K562 (cell line): ENCODE results near the gene NR3C1. TPM values are rescaled to one million over a fixed set of nuclear protein-coding genes. Genes with fewer than 3 reads are reported as not detected.
A peak's percentile ranks its signal among the peaks of the same experiment; 100 is the strongest.

ENCODE experiments used
- CEBPG ChIP-seq, 3 experiments: fragments of 200-800 bp in 1 of 3; sonication (Bioruptor generic) in 1 of 3; sonication (generic) in 1 of 3; formaldehyde crosslinking in 1 of 3; IDR thresholded peaks in 2 of 3; conservative IDR thresholded peaks in 1 of 3; 2 replicates each; pipeline versions ENCODE4 v1.6.1 to v1.8.0; 2016 to 2022; ENCODE audit warnings: missing compliant biosample characterization in 2 of 3, missing genetic modification characterization in 2 of 3, mild to moderate bottlenecking in 1 of 3, missing genetic modification reagents in 1 of 3
- DNMT1 ChIP-seq: fragments of 450-650 bp; IDR thresholded peaks from 2 replicates; pipeline ENCODE4 v1.6.1; 2016; ENCODE audit warnings: antibody characterized with exemption, mild to moderate bottlenecking
- ERF ChIP-seq: fragments of 450-650 bp; formaldehyde crosslinking; IDR thresholded peaks from 2 replicates; pipeline ENCODE4 v1.4.0; 2020; ENCODE audit warnings: mild to moderate bottlenecking, mixed read lengths
- HDAC2 ChIP-seq: fragments of 450-650 bp; IDR thresholded peaks from 2 replicates; pipeline ENCODE4 v1.6.1; 2016; ENCODE audit warnings: mild to moderate bottlenecking
- KDM2B ChIP-seq: fragments of 250-450 bp; sonication (Bioruptor Pico); IDR thresholded peaks from 2 replicates; pipeline ENCODE4 v1.8.0; 2021; ENCODE audit warnings: mild to moderate bottlenecking, moderate library complexity
- L3MBTL2 ChIP-seq: fragments of 450-650 bp; IDR thresholded peaks from 2 replicates; pipeline ENCODE4 v1.6.1; 2016; ENCODE audit warnings: mild to moderate bottlenecking, moderate library complexity
- NBN ChIP-seq: fragments of 450-650 bp; IDR thresholded peaks from 2 replicates; pipeline ENCODE4 v1.6.1; 2016; ENCODE audit warnings: low read depth, mild to moderate bottlenecking
- NEUROD1 ChIP-seq: fragments of 150-350 bp; IDR thresholded peaks from 2 replicates; pipeline ENCODE4 v1.6.1; 2014; ENCODE audit warnings: borderline replicate concordance, low read length, low read depth; ENCODE audit not compliant: partially characterized antibody
- RCOR1 ChIP-seq, 2 experiments: IDR thresholded peaks; 2 replicates each; pipeline ENCODE4 v1.6.1; 2012; ENCODE audit warnings: low read depth in 2 of 2, low read length in 2 of 2, borderline replicate concordance in 1 of 2, improper control_type of control experiment in 1 of 2
- SIN3B ChIP-seq: fragments of 450-650 bp; IDR thresholded peaks from 2 replicates; pipeline ENCODE4 v1.6.1; 2017; ENCODE audit warnings: low read depth, mild to moderate bottlenecking, moderate library complexity
- SOX6 ChIP-seq: fragments of 450-650 bp; IDR thresholded peaks from 2 replicates; pipeline ENCODE4 v1.6.1; 2014; ENCODE audit warnings: mild to moderate bottlenecking
- TEAD2 ChIP-seq: fragments of 450-650 bp; IDR thresholded peaks from 2 replicates; pipeline ENCODE4 v1.6.1; 2016; ENCODE audit warnings: missing genetic modification characterization, control low read depth, missing compliant biosample characterization
- ZFP1 ChIP-seq: fragments of 450-650 bp; formaldehyde crosslinking; IDR thresholded peaks from 2 replicates; pipeline ENCODE4 v1.4.0; 2020; ENCODE audit warnings: mild to moderate bottlenecking, mixed read lengths
- ZNF3 ChIP-seq: fragments of 250-450 bp; sonication (Bioruptor Pico); IDR thresholded peaks from 2 replicates; pipeline ENCODE4 v1.5.0; 2021; ENCODE audit warnings: mild to moderate bottlenecking, moderate library complexity
- polyA plus RNA-seq, 8 experiments: library from polyadenylated mRNA; depleted of rRNA in 4 of 8; stranded (reverse) in 5 of 8; unstranded in 3 of 8; fragments of >200 nt; fragmentation: Nextera tagmentation in 2 of 8; fragmentation: Illumina TruSeq in 1 of 8; extraction: Ambion mirVana in 2 of 8; extraction: Trizol in 1 of 8; gene quantifications; 2 replicates each; pipeline versions ENCODE4 v1.2.1 to v1.2.3, GENCODE V29; 2011 to 2014; ENCODE audit warnings: inconsistent platforms in 1 of 8, missing spikeins in 1 of 8
- total RNA-seq, 7 experiments: library from RNA; depleted of rRNA in 6 of 7; stranded (reverse); fragments of >200 nt in 6 of 7; fragmentation: Illumina TruSeq in 2 of 7; extraction: Trizol in 2 of 7; gene quantifications; 2 replicates each; pipeline versions ENCODE4 v1.2.1 to v1.2.3, GENCODE V29; 2011 to 2021; ENCODE audit warnings: low replicate concordance in 1 of 7
- TF ChIP-seq, protein P1 (sequence below): fragments of 250-450 bp; sonication (Bioruptor Pico); IDR thresholded peaks from 2 replicates; pipeline ENCODE4 v1.4.0; 2020; ENCODE audit warnings: mild to moderate bottlenecking, moderate library complexity, borderline replicate concordance
- TF ChIP-seq, protein P2 (sequence below): sonication (generic); formaldehyde crosslinking; IDR thresholded peaks from 2 replicates; pipeline ENCODE4 v1.8.1; 2023; ENCODE audit warnings: mild to moderate bottlenecking, missing genetic modification reagents, moderate library complexity
- TF ChIP-seq, protein P3 (sequence below), 2 experiments: fragments of 450-650 bp; IDR thresholded peaks; 2 replicates each; pipeline ENCODE4 v1.6.1; 2018; ENCODE audit warnings: mild to moderate bottlenecking in 2 of 2, low read depth in 1 of 2; ENCODE audit not compliant: partially characterized antibody in 2 of 2
- TF ChIP-seq, protein P4 (sequence below), 3 experiments: fragments of 200-800 bp in 1 of 3; sonication (Bioruptor generic) in 1 of 3; sonication (generic) in 1 of 3; formaldehyde crosslinking in 1 of 3; IDR thresholded peaks; 2 replicates each; pipeline versions ENCODE4 v1.6.1 to v1.8.0; 2016 to 2022; ENCODE audit warnings: mild to moderate bottlenecking in 2 of 3, missing compliant biosample characterization in 2 of 3, missing genetic modification characterization in 2 of 3, missing genetic modification reagents in 1 of 3

The NR3C1 gene
- total and polyA plus RNA-seq, 9 of the 15 experiments (the other 6 are each of a cell fraction or from before 2014, with no cell fraction given), result 8.2 to 36.0 (median 15.0) TPM

DNA sequence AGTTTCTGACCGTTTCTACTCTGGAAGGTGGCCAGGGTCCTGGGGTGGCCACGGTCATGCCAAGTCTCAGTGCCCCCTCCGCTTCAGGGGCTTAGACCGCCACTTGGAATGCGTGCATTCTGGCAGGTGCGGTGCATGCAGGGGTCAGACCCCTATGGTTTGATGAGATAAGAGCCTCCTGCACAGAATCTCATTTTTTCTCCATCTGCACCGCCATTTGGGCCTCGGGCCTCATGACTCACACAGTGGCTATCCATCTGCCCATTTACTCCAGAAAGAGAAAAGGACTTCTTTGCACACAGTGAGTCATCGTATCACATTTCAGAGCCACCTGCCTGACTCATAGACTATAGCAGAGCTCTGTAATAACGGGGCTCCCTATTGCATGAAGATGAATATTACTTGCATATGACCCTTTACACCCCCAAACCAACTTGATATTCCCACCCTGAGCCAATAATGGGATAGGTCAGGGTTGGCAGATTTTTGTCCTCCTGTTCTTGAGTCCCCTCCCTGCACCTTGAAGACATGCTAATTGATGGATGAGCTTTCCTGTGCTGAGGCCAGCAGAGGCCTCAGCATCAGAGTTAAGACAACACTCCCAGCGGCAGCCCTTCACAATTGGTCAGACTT is 157.4 kb downstream of the NR3C1 start (continued):
- TF ChIP-seq, protein P1, sequence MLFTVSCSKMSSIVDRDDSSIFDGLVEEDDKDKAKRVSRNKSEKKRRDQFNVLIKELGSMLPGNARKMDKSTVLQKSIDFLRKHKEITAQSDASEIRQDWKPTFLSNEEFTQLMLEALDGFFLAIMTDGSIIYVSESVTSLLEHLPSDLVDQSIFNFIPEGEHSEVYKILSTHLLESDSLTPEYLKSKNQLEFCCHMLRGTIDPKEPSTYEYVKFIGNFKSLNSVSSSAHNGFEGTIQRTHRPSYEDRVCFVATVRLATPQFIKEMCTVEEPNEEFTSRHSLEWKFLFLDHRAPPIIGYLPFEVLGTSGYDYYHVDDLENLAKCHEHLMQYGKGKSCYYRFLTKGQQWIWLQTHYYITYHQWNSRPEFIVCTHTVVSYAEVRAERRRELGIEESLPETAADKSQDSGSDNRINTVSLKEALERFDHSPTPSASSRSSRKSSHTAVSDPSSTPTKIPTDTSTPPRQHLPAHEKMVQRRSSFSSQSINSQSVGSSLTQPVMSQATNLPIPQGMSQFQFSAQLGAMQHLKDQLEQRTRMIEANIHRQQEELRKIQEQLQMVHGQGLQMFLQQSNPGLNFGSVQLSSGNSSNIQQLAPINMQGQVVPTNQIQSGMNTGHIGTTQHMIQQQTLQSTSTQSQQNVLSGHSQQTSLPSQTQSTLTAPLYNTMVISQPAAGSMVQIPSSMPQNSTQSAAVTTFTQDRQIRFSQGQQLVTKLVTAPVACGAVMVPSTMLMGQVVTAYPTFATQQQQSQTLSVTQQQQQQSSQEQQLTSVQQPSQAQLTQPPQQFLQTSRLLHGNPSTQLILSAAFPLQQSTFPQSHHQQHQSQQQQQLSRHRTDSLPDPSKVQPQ (CRISPR knock-in tag), result 0 out of 2 replicates have a peak, but pooled peaks have one; percentile 9
- TF ChIP-seq, protein P2, sequence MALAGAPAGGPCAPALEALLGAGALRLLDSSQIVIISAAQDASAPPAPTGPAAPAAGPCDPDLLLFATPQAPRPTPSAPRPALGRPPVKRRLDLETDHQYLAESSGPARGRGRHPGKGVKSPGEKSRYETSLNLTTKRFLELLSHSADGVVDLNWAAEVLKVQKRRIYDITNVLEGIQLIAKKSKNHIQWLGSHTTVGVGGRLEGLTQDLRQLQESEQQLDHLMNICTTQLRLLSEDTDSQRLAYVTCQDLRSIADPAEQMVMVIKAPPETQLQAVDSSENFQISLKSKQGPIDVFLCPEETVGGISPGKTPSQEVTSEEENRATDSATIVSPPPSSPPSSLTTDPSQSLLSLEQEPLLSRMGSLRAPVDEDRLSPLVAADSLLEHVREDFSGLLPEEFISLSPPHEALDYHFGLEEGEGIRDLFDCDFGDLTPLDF (CRISPR knock-in tag), result no peak
- TF ChIP-seq HDAC2 (peak; percentile 69; the same call in 1 of the 2 replicates), KDM2B (CRISPR knock-in tag) (no peak), ZNF3 (no peak), NBN (no peak), ZFP1 (CRISPR knock-in tag) (no peak), RCOR1 (IDR thresholded peaks at IDR 0.05; ENCODE audit: borderline replicate concordance in 1 of 2, low read depth in 2 of 2, low read length in 2 of 2) (peak in 1 of 2 experiments; percentile 75; a peak in 2 of 4 replicates), SIN3B (no peak), NEUROD1 (peak; percentile 65), TEAD2 (tag) (no peak), CEBPG (CRISPR knock-in tag; IDR thresholded peaks at IDR 0.05) (0 out of 2 replicates have a peak, but pooled peaks have one; percentile 37), CEBPG (tag; conservative IDR thresholded peaks at IDR 0.05 in 1 of 2, IDR thresholded peaks at IDR 0.05 in 1 of 2) (no peak; a peak in 1 of 4 replicates), ERF (CRISPR knock-in tag) (peak; percentile 63; the same call in 1 of the 2 replicates), L3MBTL2 (peak; percentile 75; the same call in 1 of the 2 replicates), SOX6 (peak; percentile 32; the same call in 1 of the 2 replicates), DNMT1 (no peak)
- TF ChIP-seq, protein P3, sequence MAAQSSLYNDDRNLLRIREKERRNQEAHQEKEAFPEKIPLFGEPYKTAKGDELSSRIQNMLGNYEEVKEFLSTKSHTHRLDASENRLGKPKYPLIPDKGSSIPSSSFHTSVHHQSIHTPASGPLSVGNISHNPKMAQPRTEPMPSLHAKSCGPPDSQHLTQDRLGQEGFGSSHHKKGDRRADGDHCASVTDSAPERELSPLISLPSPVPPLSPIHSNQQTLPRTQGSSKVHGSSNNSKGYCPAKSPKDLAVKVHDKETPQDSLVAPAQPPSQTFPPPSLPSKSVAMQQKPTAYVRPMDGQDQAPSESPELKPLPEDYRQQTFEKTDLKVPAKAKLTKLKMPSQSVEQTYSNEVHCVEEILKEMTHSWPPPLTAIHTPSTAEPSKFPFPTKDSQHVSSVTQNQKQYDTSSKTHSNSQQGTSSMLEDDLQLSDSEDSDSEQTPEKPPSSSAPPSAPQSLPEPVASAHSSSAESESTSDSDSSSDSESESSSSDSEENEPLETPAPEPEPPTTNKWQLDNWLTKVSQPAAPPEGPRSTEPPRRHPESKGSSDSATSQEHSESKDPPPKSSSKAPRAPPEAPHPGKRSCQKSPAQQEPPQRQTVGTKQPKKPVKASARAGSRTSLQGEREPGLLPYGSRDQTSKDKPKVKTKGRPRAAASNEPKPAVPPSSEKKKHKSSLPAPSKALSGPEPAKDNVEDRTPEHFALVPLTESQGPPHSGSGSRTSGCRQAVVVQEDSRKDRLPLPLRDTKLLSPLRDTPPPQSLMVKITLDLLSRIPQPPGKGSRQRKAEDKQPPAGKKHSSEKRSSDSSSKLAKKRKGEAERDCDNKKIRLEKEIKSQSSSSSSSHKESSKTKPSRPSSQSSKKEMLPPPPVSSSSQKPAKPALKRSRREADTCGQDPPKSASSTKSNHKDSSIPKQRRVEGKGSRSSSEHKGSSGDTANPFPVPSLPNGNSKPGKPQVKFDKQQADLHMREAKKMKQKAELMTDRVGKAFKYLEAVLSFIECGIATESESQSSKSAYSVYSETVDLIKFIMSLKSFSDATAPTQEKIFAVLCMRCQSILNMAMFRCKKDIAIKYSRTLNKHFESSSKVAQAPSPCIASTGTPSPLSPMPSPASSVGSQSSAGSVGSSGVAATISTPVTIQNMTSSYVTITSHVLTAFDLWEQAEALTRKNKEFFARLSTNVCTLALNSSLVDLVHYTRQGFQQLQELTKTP (IDR thresholded peaks at IDR 0.05; ENCODE audit: low read depth in 1 of 2, partially characterized antibody in 2 of 2), result peak in 1 of 2 experiments; percentile 34
- TF ChIP-seq, protein P4, sequence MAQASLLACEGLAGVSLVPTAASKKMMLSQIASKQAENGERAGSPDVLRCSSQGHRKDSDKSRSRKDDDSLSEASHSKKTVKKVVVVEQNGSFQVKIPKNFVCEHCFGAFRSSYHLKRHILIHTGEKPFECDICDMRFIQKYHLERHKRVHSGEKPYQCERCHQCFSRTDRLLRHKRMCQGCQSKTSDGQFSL (CRISPR knock-in tag; IDR thresholded peaks at IDR 0.05), result no peak
- TF ChIP-seq, protein P4 (tag; IDR thresholded peaks at IDR 0.05), result no peak
